Stimulated activated CD8-positive, alpha-beta memory T cell treated with anti-CD3 and anti-CD28 coated beads, Interleukin-4, amount 100 ng/mL, for 4 hours (primary cell): ENCODE measurements around the gene PPM1K.

Source experiments
- DNase-seq, 2 donors: peaks; one replicate each; pipeline ENCODE4 v3.0.0-alpha.2; 2020; ENCODE audit warnings: low read depth in 2 of 2, low spot score in 1 of 2

The PPM1K gene

DNA sequence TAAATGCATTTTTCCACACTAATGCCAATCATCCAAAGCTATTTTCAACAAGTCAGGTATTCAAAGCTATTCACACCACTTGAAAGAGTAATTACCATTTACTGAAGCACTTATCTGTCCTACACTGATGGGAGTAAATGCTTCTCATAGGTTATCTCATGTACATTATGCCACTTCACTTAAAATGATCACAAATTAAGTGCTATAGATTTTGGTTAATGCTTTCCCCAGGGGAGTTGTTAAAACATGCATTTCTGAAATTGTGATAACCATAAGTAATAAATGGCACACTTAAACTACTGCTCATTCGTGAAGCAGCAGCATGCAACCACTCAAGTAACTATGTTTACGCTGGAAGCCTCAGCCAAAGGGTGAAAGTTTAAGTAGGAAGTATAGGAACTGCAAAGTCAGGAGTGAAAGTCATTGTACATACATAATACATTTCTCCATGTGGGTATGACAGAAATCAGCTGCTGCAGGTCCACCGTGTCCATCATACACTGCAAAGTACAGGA, 6.6 kb downstream of the PPM1K start:
- DNase-seq: no peak

DNA sequence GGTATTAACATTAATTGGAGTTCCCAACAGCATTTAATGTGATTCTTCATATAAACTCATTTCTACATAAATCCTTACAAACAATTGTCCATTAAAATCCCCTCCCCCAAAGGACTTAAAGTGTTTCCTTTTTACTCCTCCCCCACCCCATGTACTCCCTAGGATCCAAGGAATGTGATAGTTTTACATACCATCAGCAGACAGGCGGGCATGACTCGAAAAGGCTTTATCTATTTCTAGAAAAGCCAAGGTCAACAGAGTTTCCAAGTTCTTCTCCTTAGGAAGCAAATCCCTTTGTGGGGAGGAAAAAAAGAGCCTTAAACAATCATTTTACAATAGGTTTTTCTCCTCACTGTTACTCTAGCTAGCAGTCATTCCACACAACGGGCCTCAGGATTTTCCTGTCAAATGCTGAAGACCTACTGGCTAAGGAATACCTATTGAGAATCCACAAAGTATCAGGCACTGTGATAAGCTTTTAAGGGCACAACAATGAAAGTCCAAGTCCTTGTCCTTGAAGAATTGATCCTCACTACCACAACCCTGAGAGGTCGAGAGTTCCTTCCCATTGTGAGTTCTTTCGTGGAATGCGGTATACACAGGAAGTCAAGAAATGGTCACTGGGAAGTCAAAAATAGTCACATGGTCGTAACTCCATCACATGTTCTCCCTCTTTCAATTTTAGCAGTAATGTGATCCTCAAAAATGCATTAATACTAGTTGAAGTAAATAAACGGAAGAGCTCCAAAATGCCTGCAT, 7.2 kb downstream of the PPM1K start:
- no peak for DNase-seq

DNA sequence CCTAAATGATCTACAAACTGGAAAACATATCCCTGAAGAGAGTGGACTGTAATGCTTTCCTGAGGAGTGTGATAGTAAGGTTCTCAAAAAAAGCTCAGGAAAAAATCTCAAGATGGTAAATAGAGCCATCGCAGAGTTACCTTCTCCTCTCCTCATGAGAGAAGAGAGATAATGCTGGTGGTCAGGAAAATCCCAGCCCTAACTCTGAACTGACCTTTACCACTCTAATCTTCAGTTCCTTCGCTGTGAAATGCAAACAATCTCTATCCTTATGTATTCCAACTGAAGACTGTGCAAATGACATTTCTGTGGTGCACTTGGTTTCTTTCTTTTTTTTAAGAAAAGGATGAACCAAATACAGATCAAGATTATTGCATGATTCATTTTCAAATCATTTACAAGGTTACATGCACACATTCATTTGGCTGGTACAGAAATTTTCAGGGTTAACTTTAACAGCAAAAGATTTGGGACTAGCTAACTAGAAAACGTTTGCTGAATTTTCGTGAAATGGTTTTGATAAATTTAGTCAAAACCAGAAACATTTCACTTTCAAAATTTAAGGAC, 8.3 kb downstream of the PPM1K start:
- DNase-seq: no peak

DNA sequence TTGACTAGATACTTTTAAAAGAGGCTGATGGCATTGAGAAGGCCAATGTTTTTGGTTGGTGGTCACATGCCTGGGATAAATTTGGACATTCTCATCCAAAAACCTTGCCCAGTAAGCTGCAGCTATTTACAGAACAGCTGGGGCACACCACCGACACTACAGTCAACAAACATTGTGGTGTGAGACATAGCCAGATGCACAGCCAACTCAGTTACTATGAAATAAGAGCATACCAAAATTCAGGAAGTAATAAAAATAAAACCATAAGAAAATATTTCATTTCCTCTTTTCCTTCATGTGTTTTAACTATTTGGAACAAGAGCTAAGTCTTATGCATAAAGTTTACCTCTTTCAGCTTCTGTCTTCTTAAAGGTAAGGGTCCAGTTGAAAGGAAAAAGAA, 8.8 kb downstream of the PPM1K start:
- no peak for DNase-seq

DNA sequence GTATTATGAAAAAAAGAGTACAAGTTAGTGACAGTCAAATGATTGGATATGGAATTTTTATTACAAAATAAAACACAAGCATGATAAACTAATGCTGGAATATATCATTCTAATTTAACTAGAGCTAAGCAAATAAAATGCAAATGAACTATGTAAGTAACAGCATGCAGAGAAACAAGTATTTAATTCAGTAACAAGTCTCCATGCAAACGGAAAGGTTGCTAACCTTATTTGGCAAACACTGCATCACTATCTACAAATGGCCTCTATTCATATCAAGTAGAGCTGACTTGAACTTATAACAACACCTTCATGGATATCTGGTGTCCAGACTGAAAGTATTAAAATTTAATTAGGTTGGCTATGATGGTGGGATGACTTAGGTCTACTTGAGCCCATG, 15.4 kb downstream of the PPM1K start:
- DNase-seq: no peak

DNA sequence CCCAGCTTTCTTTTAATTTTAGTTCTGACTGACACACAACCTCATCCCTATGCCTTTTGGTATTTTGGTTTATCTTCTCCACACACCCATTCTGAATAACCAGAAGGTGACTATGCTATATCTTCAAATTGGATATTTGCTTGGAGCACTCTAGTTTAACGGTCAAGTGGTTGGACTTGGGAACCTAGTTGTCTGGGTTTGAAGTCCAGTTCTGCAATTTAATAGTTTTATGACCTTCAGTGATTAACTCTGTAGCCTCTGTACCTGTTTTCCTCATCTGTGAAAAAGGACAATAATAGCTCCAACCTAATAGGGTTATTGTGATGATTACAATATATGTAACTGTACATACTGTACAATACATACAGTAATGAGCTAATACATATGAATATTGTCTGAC, 20.0 kb downstream of the PPM1K start:
- DNase-seq: no peak

DNA sequence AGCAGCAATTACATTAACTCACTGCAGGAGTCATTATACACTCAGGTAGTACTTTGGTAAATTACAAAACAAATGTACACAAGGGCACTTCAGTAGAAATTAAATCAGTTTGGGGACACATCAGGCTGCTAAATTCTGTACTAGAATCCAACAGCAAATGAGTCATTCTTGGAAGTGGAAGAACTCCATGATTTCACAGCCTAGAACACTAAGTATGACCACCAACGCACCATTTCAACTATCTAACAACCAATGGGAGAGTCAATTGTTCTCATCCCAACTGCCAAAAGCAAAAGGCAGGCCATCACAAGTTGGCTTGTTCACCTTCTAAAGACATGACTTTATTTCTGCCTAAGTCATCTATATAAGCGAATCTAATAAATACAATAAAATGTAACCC, 26.6 kb downstream of the PPM1K start:
- DNase-seq: no peak

DNA sequence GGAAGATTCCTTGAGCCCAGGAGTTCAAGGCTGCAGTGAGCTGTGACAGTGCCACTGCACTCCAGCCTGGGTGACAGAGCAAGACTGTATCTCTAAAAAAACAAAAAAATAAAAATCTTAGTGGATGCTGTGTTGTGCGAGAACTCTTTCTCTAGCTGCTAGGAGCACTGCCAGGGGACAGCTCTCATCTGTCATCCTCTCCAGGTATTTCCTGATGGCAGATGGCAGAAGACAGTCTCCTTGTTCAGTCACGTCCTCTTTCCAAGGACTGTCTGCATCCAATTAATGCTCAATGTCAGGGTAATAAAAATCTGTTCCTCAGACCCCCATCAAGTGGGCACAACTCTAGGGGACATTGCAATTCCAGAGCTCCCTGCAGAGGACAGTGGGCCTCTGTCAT, 29.2 kb downstream of the PPM1K start:
- DNase-seq: no peak

DNA sequence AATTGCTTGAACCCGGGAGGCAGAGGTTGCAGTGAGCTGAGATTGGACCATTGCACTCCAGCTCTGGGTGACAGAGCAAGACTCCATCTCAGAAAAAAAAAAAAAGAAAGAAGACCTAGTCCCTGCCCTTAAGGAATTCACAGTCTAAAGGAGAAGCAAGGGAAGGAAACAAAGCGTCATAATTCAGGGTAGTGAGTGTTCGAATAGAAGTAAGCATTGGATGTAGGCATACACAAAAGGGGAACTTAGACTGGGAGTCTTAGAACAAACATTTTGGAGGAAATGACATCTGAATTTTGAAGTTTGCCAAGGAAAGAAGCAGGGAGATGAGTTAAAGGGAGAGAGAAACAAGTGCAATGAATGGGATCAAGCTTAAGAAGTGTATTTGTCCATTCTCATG, 32.4 kb downstream of the PPM1K start:
- DNase-seq: no peak

DNA sequence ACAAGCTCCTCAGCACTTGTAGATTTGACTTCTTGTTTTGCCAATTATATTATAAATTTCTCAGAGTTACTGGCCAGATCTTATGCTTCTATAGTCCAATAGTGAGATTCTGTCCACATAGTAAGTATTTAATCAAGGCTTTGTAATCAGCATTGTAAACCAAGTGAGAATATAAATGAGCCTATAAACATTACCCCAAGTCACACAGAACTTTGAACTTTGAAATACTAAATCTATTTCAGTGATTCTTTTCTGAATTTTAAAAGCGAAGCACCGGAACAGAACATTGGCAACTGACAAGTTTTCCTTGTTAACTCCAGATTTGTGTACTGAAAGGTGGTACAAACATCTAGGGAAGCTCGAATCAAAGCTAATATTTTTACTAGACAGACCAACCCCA, 37.2 kb downstream of the PPM1K start:
- no peak for DNase-seq

DNA sequence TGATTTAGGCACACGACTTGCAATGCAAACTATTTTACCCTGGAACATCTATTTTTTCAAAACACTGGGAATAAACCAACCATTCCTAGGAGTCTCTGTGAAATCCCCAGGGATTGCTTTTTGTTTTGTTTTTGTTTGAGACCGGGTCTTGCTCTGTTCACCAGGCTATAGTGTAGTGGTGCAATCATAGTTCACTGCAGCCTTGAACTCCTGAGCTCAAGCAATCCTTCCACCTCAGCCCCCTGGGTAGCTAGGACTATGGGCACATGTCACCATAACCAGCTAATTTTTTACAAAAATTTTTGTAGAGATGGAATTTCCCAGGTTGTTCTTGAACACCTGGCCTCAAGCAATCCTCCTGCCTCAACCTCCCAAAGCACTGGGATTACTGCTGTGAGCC, 37.8 kb downstream of the PPM1K start:
- DNase-seq: no peak

DNA sequence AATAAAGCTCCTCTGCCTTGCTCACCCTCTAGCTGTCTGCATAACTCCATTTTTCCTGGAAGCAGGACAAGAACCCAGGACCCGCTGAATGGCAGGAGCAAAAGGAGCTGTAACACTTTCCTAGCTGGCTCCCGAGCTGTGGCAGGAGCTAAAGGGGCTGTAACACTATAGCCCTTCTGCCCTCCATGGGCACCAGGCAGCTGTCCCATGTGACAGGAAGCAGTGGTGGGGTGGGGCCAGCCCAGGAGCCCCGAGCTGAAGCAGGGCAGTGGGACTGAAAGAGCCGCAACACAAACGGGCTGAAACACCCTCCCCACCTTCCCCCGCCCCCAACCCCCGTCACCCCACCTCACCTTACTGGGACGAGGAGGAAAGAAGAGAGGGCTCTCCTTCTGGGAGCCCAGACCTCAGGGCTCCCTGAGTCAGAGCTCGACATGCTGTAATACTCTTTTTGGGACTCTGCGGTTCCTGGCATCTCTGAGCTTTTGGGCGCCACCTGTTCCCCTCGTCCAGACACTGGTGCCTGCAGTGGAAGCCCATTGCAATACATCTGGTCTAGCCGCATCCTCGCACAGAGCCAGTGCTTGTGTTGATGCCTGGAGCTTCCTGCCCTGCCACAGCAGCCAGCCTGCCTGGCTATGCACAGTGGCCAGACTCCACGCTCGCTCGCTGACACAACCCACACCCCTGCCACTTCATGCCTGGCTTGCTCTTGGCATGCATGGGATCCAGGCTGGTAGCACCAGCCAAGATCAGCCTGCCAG, 39.4 kb downstream of the PPM1K start:
- DNase-seq: no peak

DNA sequence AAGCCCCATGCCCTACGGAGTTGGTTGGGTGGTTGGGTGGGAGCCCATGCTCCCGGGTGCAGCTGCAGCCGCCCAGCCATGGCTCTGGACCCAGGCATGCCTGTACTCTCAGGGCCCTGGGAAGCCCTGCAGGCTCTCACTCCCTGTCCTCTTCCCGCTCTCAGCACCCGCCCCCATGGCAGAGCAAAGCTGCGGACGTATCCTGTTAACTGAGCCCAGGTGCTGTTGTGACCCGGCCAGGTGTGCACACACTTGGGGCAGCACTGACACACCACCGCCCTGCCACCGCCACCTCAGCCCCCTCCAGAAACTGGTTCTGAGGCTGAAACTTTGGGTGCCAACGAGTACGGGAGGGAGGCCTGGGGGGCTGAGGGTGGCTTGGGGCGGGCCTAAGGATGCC, 40.3 kb downstream of the PPM1K start:
- no peak for DNase-seq

DNA sequence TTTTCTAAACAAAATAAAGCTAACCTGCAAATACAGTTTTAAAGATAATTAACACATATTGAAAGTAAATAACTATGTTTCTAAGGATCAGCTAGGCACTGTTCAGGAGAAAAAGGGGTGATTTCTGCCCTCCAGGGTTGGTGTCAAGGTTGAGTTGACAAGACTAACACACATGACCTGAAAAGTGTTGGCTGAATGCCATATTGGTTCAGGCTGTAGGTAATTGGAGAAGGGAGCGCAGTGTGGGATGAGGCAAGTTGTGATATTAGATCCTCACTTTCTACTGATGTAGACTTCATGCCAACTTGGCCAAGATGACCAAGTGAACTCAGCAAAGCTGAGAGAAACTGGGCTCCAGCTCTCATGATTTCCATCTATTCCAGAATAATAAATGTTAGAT, 42.2 kb downstream of the PPM1K start:
- DNase-seq: no peak

DNA sequence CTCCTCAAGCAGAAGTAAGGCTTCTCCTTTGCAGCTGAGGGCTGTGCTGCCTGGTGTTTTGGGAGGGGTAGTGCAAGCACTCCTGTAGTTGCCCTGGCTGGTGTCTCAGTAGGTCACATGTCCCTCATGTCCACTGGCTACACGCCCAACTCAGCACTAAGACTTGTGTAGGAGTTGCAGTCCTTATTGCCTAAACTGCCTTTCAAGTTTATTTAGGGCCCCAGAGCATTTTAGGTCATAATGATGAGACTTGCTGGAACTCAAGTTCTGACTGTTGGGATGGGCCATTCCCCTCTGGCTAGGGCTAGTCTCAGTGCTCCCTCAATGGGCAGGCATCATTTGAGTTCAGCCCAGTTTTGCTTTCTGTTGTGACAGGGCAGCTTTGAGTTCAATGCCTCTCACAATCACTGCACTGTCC, 44.1 kb downstream of the PPM1K start:
- no peak for DNase-seq

DNA sequence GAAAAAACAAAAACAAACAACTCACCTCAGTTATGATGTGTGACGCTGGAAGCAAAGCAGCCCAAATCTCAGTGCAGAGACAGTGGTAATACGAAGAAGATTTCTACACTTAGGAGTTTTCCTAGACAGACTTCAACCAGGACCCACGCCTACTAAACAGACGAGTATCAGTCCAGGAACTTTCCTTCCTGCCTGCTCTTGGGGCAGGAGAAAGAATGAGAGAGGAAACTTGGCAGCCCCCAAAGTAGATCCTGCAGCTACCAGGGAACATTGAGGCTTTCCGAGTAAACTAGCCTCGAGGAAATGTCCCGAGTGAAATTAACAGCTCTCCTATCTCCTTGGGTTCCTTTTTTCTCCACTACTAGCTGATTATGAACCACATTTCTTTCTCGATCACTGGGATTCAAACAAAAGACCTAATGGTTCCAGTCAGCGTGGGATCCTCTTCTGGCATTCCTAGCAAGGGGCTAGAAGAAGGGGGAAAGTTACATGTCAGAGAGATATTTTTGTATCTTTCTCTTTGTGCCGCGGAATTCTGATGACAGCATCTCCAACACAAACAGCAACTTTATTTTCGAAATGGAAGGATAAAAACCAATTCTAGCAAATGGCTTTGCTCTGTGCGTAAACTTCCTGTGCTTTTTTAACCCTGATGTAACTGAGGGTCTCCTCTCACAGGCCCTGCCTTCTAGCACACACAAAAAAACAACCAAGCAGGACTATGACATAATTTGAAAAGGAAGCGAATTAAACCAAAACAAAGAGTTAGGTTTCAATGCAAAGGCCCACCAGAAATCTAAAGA, 53.2 kb downstream of the PPM1K start:
- no peak for DNase-seq

DNA sequence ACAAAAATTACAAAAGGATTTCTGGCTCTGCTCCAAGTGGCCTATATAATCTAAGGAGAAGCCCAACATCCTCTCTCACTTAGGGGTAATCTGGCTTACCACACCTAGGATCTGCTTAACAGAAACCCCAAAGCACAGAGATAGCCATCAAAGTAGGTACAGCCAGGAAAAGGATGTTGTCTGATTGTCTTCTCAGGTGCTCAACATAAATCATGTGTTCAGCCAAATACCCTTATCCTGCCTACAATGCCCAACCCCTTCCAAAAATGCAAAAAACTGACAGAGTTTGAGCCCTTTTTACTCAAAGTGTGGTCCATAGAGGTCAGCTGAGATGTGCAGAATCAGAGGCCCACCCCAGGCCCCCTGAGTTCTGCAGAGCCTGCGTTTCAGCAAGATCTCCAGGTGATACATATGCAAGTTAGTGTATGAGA, 53.9 kb downstream of the PPM1K start:
- DNase-seq: no peak

DNA sequence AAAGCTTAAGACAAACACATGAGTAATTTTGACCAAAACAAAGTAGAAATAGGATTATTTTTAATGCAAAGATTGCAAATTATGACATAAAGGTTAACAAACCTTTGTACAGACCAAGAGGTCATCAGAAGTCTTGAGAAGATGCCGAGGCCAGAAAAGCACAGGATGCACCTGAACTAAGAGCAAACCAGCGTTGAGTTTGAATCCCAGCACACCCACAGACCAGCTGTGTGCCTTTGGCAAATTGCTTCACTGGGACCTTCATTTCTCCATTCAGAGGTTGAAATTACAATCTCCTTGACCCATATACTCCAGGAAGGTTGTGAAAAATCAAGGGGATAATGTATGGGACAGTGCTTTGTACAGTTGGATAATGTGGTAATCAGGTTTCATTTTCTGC, 56.6 kb downstream of the PPM1K start:
- DNase-seq: no peak

DNA sequence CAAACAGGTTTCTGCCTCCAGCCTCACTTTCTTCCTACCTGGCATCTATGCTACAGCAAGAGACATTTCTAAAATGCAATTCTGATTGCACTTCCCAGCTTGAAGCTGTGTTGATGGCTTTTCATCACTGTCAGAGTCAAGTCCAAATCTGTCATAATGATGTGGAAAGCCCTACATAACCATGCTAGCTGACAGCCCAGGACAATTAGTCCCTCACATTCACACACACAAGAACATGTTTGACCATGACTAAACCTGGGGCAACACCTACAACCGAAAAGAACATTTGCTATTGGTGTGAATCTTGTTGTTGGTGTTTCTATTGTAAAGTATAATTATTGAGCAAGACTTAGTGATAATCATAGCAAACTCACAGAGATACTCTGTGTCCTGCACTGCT, 58.2 kb downstream of the PPM1K start:
- no peak for DNase-seq

DNA sequence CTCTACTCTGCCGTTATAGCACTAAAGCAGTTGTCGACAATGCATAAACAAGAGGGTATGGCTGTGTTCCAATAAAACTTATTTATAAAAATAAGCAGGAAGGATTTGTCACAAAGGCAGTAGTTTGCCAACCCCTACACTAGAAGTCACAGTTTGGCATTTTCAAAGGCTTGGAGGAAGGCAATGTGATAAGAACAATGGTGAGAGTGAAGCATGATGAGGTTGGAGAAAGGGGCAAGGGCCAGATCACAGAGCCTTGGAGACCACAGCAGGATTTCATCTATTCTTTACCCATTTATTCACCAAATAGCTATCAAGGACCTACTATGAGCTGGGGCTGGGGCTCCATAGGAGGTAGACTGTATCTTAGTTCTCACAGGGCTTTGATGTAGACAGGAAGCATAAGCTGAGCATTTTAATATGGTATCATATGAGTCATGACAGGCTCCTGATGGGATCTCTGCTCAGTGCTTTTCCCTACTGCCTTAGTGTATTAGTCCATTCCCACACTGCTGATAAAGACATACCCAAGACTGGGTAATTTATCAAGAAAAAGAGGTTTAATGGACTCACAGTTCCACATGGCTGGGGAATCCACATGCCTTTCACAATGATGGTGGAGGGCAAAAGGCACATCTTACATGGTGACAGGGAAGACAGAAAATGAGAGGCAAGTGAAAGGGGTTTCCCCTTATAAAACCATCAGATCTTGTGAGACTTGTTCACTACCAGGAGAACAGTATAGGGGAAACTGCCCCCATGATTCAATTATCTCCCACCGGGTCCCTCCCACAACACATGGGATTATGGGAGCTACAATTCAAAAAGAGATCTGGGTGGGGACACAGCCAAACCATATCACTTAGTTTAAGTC, 58.9 kb downstream of the PPM1K start:
- no peak for DNase-seq
